ENCODE results near the gene CAMSAP3.

Gene CAMSAP3

DNA sequence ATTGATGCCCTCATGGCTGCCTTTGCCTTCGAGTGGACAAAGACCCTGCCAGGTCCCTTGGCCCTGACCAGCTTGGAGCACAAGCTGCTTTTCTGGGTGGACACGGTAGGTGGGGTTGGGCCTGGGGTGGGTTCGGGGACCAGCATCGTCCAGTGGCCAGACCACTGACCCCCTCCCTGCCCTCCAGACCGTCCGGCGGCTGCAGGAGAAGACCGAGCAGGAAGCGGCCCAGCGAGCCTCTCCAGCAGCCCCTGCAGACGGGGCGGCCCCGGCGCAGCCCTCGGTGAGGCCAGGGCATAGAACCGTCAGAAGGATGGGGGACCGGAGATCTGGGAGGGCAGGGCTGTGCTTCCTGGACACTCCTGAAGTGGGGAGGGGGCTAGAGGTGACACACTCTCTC, 10.6 kb downstream of the CAMSAP3 start:
- DNase-seq (ENCODE audit: low read depth): no peak
- H3K4me3 ChIP-seq (ENCODE audit: low read depth, low read length): no peak overlapping the region
- TF ChIP-seq, protein P1, sequence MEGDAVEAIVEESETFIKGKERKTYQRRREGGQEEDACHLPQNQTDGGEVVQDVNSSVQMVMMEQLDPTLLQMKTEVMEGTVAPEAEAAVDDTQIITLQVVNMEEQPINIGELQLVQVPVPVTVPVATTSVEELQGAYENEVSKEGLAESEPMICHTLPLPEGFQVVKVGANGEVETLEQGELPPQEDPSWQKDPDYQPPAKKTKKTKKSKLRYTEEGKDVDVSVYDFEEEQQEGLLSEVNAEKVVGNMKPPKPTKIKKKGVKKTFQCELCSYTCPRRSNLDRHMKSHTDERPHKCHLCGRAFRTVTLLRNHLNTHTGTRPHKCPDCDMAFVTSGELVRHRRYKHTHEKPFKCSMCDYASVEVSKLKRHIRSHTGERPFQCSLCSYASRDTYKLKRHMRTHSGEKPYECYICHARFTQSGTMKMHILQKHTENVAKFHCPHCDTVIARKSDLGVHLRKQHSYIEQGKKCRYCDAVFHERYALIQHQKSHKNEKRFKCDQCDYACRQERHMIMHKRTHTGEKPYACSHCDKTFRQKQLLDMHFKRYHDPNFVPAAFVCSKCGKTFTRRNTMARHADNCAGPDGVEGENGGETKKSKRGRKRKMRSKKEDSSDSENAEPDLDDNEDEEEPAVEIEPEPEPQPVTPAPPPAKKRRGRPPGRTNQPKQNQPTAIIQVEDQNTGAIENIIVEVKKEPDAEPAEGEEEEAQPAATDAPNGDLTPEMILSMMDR (IDR thresholded peaks at IDR 0.05; ENCODE audit: control insufficient read depth, extremely low read depth, insufficient read depth): no peak

DNA sequence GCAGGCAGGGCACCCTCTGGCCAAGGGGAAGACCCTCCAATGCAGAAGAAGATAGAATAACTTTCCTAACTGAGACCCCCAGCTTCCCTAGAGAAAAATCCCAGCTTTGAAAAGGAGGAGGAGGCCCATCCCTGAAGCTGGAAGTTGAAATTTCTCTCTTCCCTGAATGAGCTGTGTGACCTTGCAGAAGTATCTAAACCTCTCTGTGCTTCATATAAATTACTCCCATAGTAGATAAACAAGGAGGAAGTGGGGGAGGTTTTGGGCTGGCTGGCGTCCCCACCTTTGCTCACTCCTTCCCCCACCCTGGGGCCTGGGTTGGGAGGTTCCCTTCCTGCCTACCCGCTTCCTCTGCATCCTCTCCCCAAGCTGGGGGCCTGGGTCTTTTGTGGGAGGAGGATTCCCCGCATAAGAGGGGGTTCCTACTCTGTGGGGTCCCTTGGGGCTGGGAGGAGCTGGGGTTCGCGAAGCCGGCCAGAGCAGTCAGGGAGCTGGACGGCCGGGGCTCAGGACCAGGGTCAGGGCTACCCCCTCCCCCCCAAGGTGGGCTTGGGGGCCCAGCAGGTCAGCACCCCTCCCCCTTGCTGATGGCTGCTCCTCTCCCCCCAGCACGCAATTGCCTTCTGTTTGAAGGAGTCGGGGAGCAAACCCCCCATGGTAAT, 11.7 kb downstream of the CAMSAP3 start:
- H3K4me3 ChIP-seq (ENCODE audit: low read depth, low read length): no peak overlapping the region
- no peak for DNase-seq (ENCODE audit: low read depth)
- TF ChIP-seq, protein P1 (IDR thresholded peaks at IDR 0.05; ENCODE audit: control insufficient read depth, extremely low read depth, insufficient read depth): no peak

DNA sequence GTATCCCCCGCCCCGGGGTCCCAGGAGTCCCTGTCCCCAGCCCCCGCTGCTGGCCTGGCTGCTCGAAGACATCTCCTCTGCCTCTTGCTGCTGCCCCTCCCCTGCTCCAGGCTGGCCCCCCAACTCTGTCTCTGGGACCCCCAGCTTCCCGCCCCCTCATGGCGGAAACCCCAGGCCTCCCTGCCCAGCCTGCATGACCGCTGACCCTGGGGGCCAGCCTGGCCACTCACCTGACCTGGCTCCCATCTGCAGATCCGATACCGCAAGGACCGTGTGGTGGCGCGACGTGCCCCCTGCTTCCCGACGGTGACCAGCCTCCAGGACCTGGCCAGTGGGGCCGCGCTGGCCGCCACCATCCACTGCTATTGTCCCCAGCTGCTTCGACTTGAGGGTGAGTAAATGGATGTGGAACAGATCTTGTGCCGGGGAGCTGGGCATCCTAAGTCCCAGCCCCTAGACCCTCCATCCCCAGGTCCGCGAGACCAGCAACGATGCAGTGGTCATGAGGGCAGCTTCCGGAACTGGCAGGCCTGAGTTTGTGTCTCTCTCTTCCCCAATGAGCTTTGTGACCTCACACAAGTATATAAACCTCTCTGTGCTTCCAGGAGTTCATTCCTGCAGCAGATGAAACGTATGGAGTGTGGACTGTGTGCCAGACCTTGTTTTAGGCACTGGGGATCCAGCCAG, 12.4 kb downstream of the CAMSAP3 start:
- no peak for DNase-seq (ENCODE audit: low read depth)
- TF ChIP-seq, protein P1 (IDR thresholded peaks at IDR 0.05; ENCODE audit: control insufficient read depth, extremely low read depth, insufficient read depth): no peak
- H3K4me3 ChIP-seq (ENCODE audit: low read depth, low read length): no peak overlapping the region

DNA sequence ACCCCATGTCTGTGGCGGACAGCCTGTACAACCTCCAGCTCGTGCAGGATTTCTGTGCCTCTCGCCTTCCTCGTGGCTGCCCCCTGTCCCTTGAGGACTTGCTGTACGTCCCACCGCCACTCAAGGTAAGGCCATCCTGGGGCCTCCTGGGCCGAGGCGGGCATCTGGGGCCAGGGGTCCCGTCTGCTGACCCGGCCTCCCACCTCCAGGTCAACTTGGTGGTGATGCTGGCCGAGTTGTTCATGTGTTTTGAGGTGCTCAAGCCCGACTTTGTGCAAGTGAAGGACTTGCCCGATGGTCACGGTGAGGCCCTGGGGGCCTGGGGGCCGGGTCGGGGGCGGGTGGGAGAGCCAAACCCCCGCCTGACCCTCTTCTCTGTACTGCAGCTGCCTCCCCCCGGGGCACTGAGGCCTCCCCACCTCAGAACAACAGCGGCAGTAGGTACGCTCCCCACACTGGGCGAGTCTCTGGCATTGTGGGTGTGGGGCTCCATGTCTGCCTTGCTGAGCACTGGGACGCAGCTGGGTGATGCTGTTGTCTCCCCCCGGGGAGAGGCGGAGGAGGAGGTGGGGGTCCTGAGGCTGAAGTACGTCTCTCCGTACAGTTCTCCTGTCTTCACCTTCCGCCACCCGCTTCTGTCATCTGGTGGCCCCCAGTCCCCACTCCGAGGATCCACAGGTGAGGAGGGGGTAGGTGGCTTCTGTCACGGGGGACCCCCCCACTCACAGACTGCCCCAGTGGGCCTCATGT, 15.0 kb downstream of the CAMSAP3 start:
- no peak overlapping the region for H3K4me3 ChIP-seq (ENCODE audit: low read depth, low read length)
- no peak for DNase-seq (ENCODE audit: low read depth)
- TF ChIP-seq, protein P1 (IDR thresholded peaks at IDR 0.05; ENCODE audit: control insufficient read depth, extremely low read depth, insufficient read depth): no peak

DNA sequence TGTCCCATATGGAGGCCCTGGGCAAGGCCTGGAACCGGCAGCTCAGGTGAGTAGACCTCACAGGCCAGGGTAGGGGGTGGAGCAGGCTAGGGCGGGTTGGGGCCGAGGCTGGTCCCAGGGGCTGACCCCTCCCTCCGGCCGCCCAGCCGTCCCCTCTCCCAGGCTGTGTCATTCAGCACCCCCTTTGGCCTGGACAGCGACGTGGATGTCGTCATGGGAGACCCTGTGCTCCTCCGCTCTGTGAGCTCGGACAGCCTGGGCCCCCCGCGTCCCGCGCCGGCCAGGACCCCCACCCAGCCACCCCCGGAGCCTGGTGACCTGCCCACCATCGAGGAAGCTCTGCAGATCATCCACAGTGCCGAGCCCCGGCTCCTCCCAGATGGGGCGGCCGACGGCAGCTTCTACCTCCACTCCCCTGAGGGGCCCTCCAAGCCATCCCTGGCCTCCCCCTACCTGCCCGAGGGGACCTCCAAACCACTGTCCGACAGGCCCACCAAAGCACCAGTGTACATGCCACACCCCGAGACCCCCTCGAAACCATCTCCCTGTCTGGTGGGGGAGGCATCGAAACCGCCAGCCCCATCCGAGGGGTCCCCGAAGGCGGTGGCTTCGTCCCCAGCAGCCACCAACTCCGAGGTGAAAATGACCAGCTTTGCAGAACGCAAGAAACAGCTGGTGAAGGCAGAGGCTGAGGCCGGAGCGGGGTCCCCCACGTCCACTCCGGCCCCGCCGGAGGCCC, 16.0 kb downstream of the CAMSAP3 start:
- TF ChIP-seq, protein P1 (IDR thresholded peaks at IDR 0.05; ENCODE audit: control insufficient read depth, extremely low read depth, insufficient read depth): no peak
- H3K4me3 ChIP-seq (ENCODE audit: low read depth, low read length): no peak overlapping the region
- DNase-seq (ENCODE audit: low read depth): no peak

Measured in LNCaP clone FGC (cell line).